GM18951 (cell line): ENCODE results near the gene ITSN1.

Experiments
- POLR2A ChIP-seq: IDR thresholded peaks from 4 replicates; pipeline ENCODE4 v1.6.1; 2011; ENCODE audit warnings: mild to moderate bottlenecking; ENCODE audit not compliant: insufficient read length, insufficient read depth; ENCODE audit errors: extremely low read depth
- in situ Hi-C: fragments of 300-500 bp; cut with MboI; formaldehyde crosslinking; loops from one replicate; pipeline ENCODE4 v1.12.0; 2022; ENCODE audit warnings: low sequenced_read_pairs, mixed read lengths, inconsistent platforms; ENCODE audit not compliant: unreplicated experiment

The ITSN1 gene

DNA sequence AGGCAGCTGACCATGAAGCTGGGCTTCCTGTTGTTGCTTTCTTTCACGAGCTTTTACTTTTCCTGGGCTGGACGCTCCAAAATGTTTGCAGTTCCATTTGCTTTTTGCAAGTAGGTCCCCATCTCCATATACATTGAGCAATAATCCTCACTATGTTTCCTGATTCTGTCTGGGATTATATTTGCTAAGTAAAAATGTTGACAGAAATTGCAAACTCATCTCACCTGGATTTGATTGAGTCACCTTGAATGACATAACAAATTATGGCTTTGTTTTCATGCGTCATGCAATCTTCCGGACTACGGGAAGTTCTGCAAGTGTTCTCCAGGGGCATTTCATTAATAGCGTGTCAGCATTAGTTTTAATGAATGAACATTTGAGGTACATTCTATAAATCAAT, 254.4 kb downstream of the ITSN1 start:
- TF ChIP-seq POLR2A = no peak
- in situ Hi-C loops = no loop called here

- in situ Hi-C loops = no loop called here
- TF ChIP-seq POLR2A = no peak
Measured at GRCh38 chr21:33897098-33897497, 254.8 kb downstream of the ITSN1 start.

- TF ChIP-seq POLR2A = no peak
- in situ Hi-C loops = no loop called here
Measured at GRCh38 chr21:33897739-33898138, 255.4 kb downstream of the ITSN1 start.

DNA sequence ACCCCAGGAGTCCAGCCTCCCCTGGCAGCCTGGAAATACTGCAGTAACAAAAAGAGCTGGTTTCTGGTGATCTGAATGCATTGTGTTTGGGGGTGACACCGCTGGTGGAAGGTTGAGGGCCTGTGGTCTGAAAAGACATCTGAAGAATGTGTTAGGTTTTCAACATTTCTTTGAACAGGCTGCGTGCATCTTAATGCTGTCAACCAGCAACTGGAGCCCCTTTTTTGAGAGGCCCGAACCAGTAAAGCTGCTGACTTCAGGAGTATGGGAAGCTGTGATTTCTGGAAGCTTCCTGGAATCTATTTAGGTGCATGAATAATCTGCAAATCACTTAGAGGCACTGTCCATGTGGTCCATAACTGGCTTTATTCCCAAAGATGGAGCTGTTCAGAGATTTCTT, 256.3 kb downstream of the ITSN1 start:
- in situ Hi-C loops = no loop called here
- no peak for TF ChIP-seq POLR2A

GRCh38 chr21:33899199-33899598, 256.9 kb downstream of the ITSN1 start:
- in situ Hi-C loops = no loop called here
- no peak for TF ChIP-seq POLR2A

- in situ Hi-C loops = loop anchor here (25.0 kb wide), 1 partner anchor 711 kb away; the partner anchor contains the start of gene RCAN1
- TF ChIP-seq POLR2A = no peak
Measured at GRCh38 chr21:33901412-33902288, 259.3 kb downstream of the ITSN1 start.

- in situ Hi-C loops = loop anchor here (25.0 kb wide), 1 partner anchor 710 kb away; the partner anchor contains the start of gene RCAN1
- no peak for TF ChIP-seq POLR2A
Measured at GRCh38 chr21:33902349-33902748, 260.0 kb downstream of the ITSN1 start.

DNA sequence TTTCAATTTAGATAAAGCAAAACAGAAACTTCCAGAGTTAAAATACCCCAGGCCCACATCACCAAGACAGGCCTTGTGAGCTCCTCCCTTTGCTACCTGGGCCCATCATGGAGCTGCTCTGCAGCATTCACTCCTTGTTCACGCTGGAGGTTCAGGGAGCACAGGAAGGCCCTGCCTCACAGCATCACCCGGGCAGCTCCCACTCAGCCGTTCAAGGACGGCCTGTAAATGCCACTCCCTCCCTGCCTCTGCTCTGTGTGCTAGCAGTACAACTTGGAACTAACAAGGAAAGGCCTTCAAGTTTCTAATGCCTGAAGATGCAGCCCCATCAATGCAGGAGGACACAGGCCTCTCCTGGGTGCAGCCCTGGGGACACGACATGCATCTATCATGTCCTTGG, 261.7 kb downstream of the ITSN1 start:
- in situ Hi-C loops = loop anchor here (25.0 kb wide), 1 partner anchor 708 kb away; the partner anchor contains the start of gene RCAN1
- TF ChIP-seq POLR2A = no peak

GRCh38 chr21:33908760-33909159, 266.5 kb downstream of the ITSN1 start:
- no peak for TF ChIP-seq POLR2A
- in situ Hi-C loops = loop anchor here (25.0 kb wide), 1 partner anchor 704 kb away; the partner anchor contains the start of gene RCAN1

GRCh38 chr21:33909756-33910155, 267.5 kb downstream of the ITSN1 start:
- in situ Hi-C loops = loop anchor here (25.0 kb wide), 1 partner anchor 703 kb away; the partner anchor contains the start of gene RCAN1

DNA sequence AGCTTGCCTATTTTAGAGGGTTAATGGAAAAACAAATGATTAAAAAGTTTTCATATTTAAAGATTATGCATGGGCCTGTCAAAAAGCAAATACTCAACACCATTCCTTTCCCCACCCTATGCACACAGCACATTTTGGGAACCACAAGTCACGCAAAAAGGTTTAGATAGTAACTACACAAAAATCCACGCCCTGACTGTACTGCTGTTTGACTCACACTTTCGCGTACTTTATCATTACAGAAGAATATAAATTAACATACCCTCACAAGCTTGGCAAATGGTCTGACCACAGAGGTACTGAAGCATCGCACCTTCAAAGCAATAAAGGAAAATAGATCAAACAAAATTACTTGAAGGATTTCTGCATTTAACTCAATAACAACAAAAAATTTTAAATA, 271.9 kb downstream of the ITSN1 start:
- in situ Hi-C loops = loop anchor here (25.0 kb wide), 1 partner anchor 698 kb away; the partner anchor contains the start of gene RCAN1
- no peak for TF ChIP-seq POLR2A

More at GRCh38 chr21:33909756-33910155, 267.5 kb downstream of the ITSN1 start:
- TF ChIP-seq POLR2A = no peak

DNA sequence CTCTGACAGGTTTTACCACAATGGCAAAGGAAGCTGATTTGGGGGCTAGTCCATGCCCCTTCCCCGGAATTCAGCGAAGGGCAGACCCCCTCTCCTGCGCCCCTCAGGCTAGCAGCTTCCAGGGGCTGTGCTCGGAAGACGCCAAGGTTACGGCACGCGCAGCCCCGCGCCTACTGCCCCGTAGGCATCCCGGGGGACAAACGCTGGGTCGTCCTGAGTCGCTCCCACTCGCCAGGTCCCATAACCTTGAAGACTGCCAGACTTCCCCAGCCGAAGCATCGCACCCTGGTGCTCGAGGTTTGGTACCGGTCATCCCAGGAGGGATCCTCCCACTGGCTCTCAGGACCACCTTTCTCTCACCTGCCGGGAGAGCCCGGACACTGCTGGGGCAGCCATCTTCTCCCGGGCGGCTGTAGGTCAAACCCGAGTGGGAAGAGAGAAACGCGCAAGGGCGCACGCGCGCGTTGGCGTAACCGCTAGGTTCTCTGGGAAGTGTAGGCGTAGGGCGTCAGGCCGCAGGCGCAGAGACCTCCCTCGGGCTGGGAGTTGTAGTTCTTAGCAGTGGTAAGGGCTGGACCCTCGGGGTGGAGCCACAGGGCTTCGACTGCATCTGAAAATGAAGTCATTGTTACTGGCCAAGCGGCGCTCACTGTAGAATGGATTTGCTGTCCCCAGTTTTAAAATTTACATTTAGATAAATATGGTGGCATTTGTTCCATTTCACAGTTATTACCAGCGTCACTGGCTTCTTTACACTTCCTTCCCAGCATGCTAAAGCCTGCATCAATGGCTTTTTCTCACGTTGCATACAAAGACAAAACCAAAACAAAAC, 273.3 kb downstream of the ITSN1 start, which contains the start of gene ATP5PO:
Gene ATP5PO, minus strand, starts transcription at position 437 of the 832 bp plus-strand sequence. Its CDS starts 41 bp downstream, at position 396.
- peak; percentile 96 for TF ChIP-seq POLR2A
- in situ Hi-C loops = loop anchor here (25.0 kb wide), 1 partner anchor 697 kb away; the partner anchor contains the start of gene RCAN1

DNA sequence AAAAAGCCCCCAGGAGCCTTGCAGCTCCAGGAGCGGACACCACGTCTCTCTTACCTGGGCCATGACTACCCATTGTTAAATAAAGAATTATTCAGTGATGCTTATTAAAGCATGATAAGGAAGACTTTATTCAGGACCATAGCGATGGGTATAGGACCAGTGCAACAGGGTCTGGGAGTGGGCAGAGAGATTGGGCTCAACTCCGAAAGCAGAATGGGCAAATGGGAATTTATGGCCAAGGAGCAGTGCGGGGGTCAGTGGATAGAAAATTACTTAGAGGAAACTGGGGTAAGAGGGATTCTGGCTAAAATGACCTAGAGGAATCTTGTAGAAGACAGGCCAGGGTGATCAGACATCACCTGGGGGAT, 273.9 kb downstream of the ITSN1 start:
- TF ChIP-seq POLR2A = no peak
- in situ Hi-C loops = loop anchor here (25.0 kb wide), 1 partner anchor 696 kb away; the partner anchor contains the start of gene RCAN1
